Upper lobe of left lung (tissue), 6 donors: ENCODE results near the gene THOC6. TPM values are rescaled to one million over a fixed set of nuclear protein-coding genes. Genes with fewer than 3 reads are reported as not detected.

ENCODE experiments used
- ATAC-seq, 2 donors: fragments of 200-7000 bp; cut with Tn5 transposase; one replicate each; pipeline ENCODE4 v1.9.1; 2022; ENCODE audit warnings: mild to moderate bottlenecking in 2 of 2, moderate library complexity in 2 of 2; ENCODE audit not compliant: low FRiP score in 2 of 2
- DNase-seq, 2 donors: peaks; one replicate each; pipeline ENCODE4 v3.0.0-alpha.2; 2019 to 2020
- H3K27ac ChIP-seq, 4 donors: fragments of 200-600 bp; sonication (generic); one replicate each; pipeline ENCODE4 v1.5.1; 2016 to 2019
- H3K27me3 ChIP-seq, 4 donors: fragments of 200-600 bp; sonication (generic); one replicate each; pipeline ENCODE4 v1.5.1; 2017 to 2019
- H3K36me3 ChIP-seq, 4 donors: fragments of 200-600 bp; sonication (generic); one replicate each; pipeline ENCODE4 v1.5.1; 2016 to 2019
- H3K4me1 ChIP-seq, 4 donors: fragments of 200-600 bp; sonication (generic); one replicate each; pipeline ENCODE4 v1.5.1; 2018 to 2019
- H3K4me3 ChIP-seq, 4 donors: fragments of 200-600 bp; sonication (generic); one replicate each; pipeline ENCODE4 v1.5.1; 2017 to 2019; ENCODE audit warnings: mild to moderate bottlenecking in 2 of 4, moderate library complexity in 1 of 4
- H3K9me3 ChIP-seq, 4 donors: fragments of 200-600 bp; sonication (generic); one replicate each; pipeline ENCODE4 v1.5.1; 2018 to 2019
- CTCF ChIP-seq, 6 experiments: fragments of 450-650 bp in 4 of 6; fragments of 200-600 bp in 2 of 6; sonication (generic) in 2 of 6; IDR thresholded peaks; one replicate each; pipeline ENCODE4 v1.5.1; 2016 to 2019; ENCODE audit warnings: antibody characterized with exemption in 6 of 6
- EP300 ChIP-seq, 4 donors: sonication (generic); formaldehyde crosslinking; IDR thresholded peaks; one replicate each; pipeline ENCODE4 v1.5.1; 2017; ENCODE audit warnings: antibody characterized with exemption in 4 of 4, control low read depth in 2 of 4
- POLR2A ChIP-seq, 4 donors: fragments of 450-650 bp; IDR thresholded peaks; one replicate each; pipeline ENCODE4 v1.5.1; 2016 to 2017; ENCODE audit warnings: antibody characterized with exemption in 4 of 4, mild to moderate bottlenecking in 2 of 4
- POLR2AphosphoS5 ChIP-seq, 2 donors: sonication (generic); formaldehyde crosslinking; IDR thresholded peaks; one replicate each; pipeline ENCODE4 v1.5.1; 2017; ENCODE audit warnings: antibody characterized with exemption in 2 of 2
- WGBS, 2 donors: methylation state at CpG; one replicate each; pipeline ENCODE4 v1.1.5; 2017 to 2018; 5-methylcytosine and 5-hydroxymethylcytosine counted together
- total RNA-seq, 6 donors: library from RNA; depleted of rRNA in 4 of 6; stranded (reverse); fragments of >200 nt in 4 of 6; gene quantifications; one replicate each; pipeline versions ENCODE4 v1.1.0 to v1.2.1, GENCODE V29; 2016 to 2021
- donor health status: DM: no; HTN: no; CAD: no; lungs with moderate emphysema.
- donor health status: DM: no; HTN: yes; CAD: no; lungs with severe emphysema.

THOC6 gene
- total RNA-seq, 6 donors from 2014 or later = 18.5 to 40.8 (median 33.1) TPM

GRCh38 chr16:2985462-2985861, 38.4 kb upstream of the THOC6 start:
- TF ChIP-seq CTCF (IDR thresholded peaks at IDR 0.05) (no peak), POLR2A (IDR thresholded peaks at IDR 0.05) (no peak), POLR2AphosphoS5 (IDR thresholded peaks at IDR 0.05) (no peak), EP300 (IDR thresholded peaks at IDR 0.05) (no peak)
- H3K9me3 ChIP-seq = no peaks in the 10 kb centered on the region
- H3K27me3 ChIP-seq = no peaks in the 10 kb centered on the region
- DNase-seq (peak in 1 of 2 donors; percentile 92), ATAC-seq (no peak)
- H3K36me3 ChIP-seq = no peaks in the 10 kb centered on the region
- H3K4me1 ChIP-seq = peaks cover 11 to 26% (median 19%) of the 10 kb centered on the region in 4 donors
- WGBS, 2 donors = 92% methylated on average over 7 of the region's 9 CpGs; no CpG with 5 or more reads in 1 of the 2 donors
- H3K4me3 ChIP-seq = no peak overlapping the region
- no peak overlapping the region for H3K27ac ChIP-seq

- 83 to 85% methylated on average over 7 to 11 of the region's 15 CpGs for WGBS, 2 donors
- peak in 1 of 2 donors; percentile 68 for DNase-seq
- H3K4me3 ChIP-seq = no peak overlapping the region
- no peak overlapping the region for H3K27ac ChIP-seq
- peaks cover 8 to 23% (median 16%) of the 10 kb centered on the region in 4 donors for H3K4me1 ChIP-seq
- no peak for TF ChIP-seq CTCF (IDR thresholded peaks at IDR 0.05)
- TF ChIP-seq EP300 (IDR thresholded peaks at IDR 0.05) = no peak
- TF ChIP-seq POLR2A (IDR thresholded peaks at IDR 0.05) = no peak
- no peak for TF ChIP-seq POLR2AphosphoS5 (IDR thresholded peaks at IDR 0.05)
- ATAC-seq = peak in 1 of 2 donors; percentile 1
- H3K27me3 ChIP-seq = no peaks in the 10 kb centered on the region
- no peaks in the 10 kb centered on the region for H3K36me3 ChIP-seq
- H3K9me3 ChIP-seq = no peaks in the 10 kb centered on the region
Measured at GRCh38 chr16:2985893-2986355, 37.9 kb upstream of the THOC6 start.

- Histone ChIP-seq H3K9me3 (no peaks in the 10 kb centered on the region), H3K4me3 (no peak overlapping the region), H3K27ac (no peak overlapping the region), H3K27me3 (no peaks in the 10 kb centered on the region), H3K4me1 (peaks cover 4 to 19% (median 12%) of the 10 kb centered on the region in 4 donors), H3K36me3 (no peaks in the 10 kb centered on the region)
- WGBS, 2 donors = 83 to 90% methylated on average over 7 to 15 of the region's 17 CpGs
- no peak for ATAC-seq
- DNase-seq = peak in 1 of 2 donors; percentile 70
- no peak for TF ChIP-seq CTCF (IDR thresholded peaks at IDR 0.05)
- TF ChIP-seq POLR2AphosphoS5 (IDR thresholded peaks at IDR 0.05) = no peak
- no peak for TF ChIP-seq POLR2A (IDR thresholded peaks at IDR 0.05)
- no peak for TF ChIP-seq EP300 (IDR thresholded peaks at IDR 0.05)
Measured at GRCh38 chr16:2986623-2987188, 37.1 kb upstream of the THOC6 start.

GRCh38 chr16:2987286-2987685, 36.5 kb upstream of the THOC6 start:
- no peaks in the 10 kb centered on the region for H3K36me3 ChIP-seq
- DNase-seq = peak in 1 of 2 donors; percentile 50
- ATAC-seq = no peak
- no peaks in the 10 kb centered on the region for H3K27me3 ChIP-seq
- no peaks in the 10 kb centered on the region for H3K9me3 ChIP-seq
- peaks cover 4 to 19% (median 12%) of the 10 kb centered on the region in 4 donors for H3K4me1 ChIP-seq
- no peak overlapping the region for H3K4me3 ChIP-seq
- WGBS, 2 donors = 86% methylated on average over 5 of the region's 9 CpGs; no CpG with 5 or more reads in 1 of the 2 donors
- no peak for TF ChIP-seq CTCF (IDR thresholded peaks at IDR 0.05)
- no peak for TF ChIP-seq POLR2A (IDR thresholded peaks at IDR 0.05)
- no peak for TF ChIP-seq EP300 (IDR thresholded peaks at IDR 0.05)
- TF ChIP-seq POLR2AphosphoS5 (IDR thresholded peaks at IDR 0.05) = no peak
- no peak overlapping the region for H3K27ac ChIP-seq

GRCh38 chr16:2987833-2988232, 36.0 kb upstream of the THOC6 start:
- no peak for TF ChIP-seq CTCF (IDR thresholded peaks at IDR 0.05)
- TF ChIP-seq EP300 (IDR thresholded peaks at IDR 0.05) = no peak
- TF ChIP-seq POLR2A (IDR thresholded peaks at IDR 0.05) = no peak
- TF ChIP-seq POLR2AphosphoS5 (IDR thresholded peaks at IDR 0.05) = no peak
- no peaks in the 10 kb centered on the region for H3K9me3 ChIP-seq
- no peaks in the 10 kb centered on the region for H3K27me3 ChIP-seq
- H3K4me1 ChIP-seq = peaks cover 4 to 19% (median 12%) of the 10 kb centered on the region in 4 donors
- DNase-seq (peak in 1 of 2 donors; percentile 69), ATAC-seq (no peak)
- H3K36me3 ChIP-seq = no peaks in the 10 kb centered on the region
- 42 to 59% methylated on average over 4 to 7 of the region's 8 CpGs for WGBS, 2 donors
- H3K27ac ChIP-seq = no peak overlapping the region
- no peak overlapping the region for H3K4me3 ChIP-seq
